Neural crest cell (in vitro differentiated cells): ENCODE results near the gene ARHGEF17. TPM values are rescaled to one million over a fixed set of nuclear protein-coding genes. Genes with fewer than 3 reads are reported as not detected.
A peak's percentile ranks its signal among the peaks of the same experiment; 100 is the strongest.

Source experiments
- DNase-seq: peaks from one replicate; pipeline ENCODE4 v3.0.0; 2021; ENCODE audit warnings: low read depth, mixed read lengths, low spot score
- H3K27ac Mint-ChIP-seq: one replicate; pipeline ENCODE4 v1.8.0; 2021; ENCODE audit warnings: mild to moderate bottlenecking, mixed read lengths; ENCODE audit not compliant: unreplicated experiment
- H3K27me3 Mint-ChIP-seq: 2 replicates; pipeline ENCODE4 v1.8.0; 2021; ENCODE audit warnings: low read depth, mild to moderate bottlenecking, mixed read lengths
- H3K36me3 Mint-ChIP-seq: 2 replicates; pipeline ENCODE4 v1.8.0; 2021; ENCODE audit warnings: low read depth, mild to moderate bottlenecking, mixed read lengths
- H3K4me1 Mint-ChIP-seq: 2 replicates; pipeline ENCODE4 v1.8.0; 2021; ENCODE audit warnings: mixed read lengths
- H3K4me3 Mint-ChIP-seq: one replicate; pipeline ENCODE4 v1.8.0; 2021; ENCODE audit warnings: mild to moderate bottlenecking, mixed read lengths
- H3K9me3 Mint-ChIP-seq: 2 replicates; pipeline ENCODE4 v1.8.0; 2021; ENCODE audit warnings: mixed read lengths
- total RNA-seq: library from RNA; stranded (reverse); gene quantifications from 2 replicates; pipeline ENCODE4 v1.2.1, GENCODE V29; 2021
- TF ChIP-seq, protein P1 (sequence below): fragments of 200-600 bp; sonication (generic); conservative IDR thresholded peaks from 2 replicates; pipeline ENCODE4 v1.5.0; 2021; ENCODE audit warnings: antibody characterized with exemption, mild to moderate bottlenecking

The ARHGEF17 gene
- total RNA-seq, 1 donor from 2014 or later = 55.7 TPM

DNA sequence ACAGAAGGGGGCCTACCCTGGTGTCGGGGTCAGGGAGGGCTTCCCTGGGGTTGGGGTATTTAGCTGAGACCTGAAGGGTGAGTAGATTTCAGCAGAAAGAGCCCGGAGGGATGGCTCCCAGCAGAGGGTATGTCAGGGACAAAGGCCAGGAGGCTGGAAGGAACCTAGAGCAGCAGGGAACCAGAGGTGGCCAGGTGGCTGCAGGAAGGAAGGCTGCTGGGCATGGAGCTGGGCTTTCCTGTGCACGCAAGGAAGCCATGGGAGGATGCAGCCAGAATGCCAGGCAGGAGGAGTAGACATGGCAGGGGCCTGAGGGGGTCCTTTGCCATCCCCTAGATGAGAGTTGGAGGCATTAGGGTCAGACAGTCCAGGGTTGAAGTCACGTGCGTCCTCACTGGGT, 40.8 kb downstream of the ARHGEF17 start:
- Mint-ChIP-seq H3K4me3 (no peak overlapping the region), H3K9me3 (no peaks in the 10 kb centered on the region), H3K36me3 (peaks cover 2% of the 10 kb centered on the region), H3K27ac (no peak overlapping the region), H3K27me3 (no peaks in the 10 kb centered on the region), H3K4me1 (peaks cover 21% of the 10 kb centered on the region)
- TF ChIP-seq, protein P1, sequence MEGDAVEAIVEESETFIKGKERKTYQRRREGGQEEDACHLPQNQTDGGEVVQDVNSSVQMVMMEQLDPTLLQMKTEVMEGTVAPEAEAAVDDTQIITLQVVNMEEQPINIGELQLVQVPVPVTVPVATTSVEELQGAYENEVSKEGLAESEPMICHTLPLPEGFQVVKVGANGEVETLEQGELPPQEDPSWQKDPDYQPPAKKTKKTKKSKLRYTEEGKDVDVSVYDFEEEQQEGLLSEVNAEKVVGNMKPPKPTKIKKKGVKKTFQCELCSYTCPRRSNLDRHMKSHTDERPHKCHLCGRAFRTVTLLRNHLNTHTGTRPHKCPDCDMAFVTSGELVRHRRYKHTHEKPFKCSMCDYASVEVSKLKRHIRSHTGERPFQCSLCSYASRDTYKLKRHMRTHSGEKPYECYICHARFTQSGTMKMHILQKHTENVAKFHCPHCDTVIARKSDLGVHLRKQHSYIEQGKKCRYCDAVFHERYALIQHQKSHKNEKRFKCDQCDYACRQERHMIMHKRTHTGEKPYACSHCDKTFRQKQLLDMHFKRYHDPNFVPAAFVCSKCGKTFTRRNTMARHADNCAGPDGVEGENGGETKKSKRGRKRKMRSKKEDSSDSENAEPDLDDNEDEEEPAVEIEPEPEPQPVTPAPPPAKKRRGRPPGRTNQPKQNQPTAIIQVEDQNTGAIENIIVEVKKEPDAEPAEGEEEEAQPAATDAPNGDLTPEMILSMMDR = no peak
- no peak for DNase-seq

DNA sequence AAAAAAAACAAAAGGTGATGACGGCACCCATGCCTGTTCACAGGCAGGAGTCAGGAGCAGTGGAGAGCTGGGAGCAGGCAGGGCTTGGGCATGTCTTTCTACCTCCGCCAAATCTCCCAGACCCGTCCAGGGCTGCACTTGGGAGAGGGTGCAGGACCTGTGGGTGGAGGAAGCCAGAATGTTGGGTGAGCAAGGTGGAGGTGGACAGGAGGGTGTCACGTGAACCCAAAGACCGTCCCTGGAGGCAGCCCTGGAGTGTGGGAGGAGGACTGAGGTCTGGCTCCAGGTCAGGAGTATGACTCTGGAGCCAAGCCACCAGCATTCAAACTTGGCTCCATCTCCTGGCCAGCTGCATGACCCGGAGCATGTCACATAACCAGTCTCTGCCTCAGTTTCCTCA, 41.6 kb downstream of the ARHGEF17 start:
- Mint-ChIP-seq H3K4me1 (peaks cover 17% of the 10 kb centered on the region), H3K4me3 (no peak overlapping the region), H3K27me3 (no peaks in the 10 kb centered on the region), H3K36me3 (peaks cover 2% of the 10 kb centered on the region), H3K27ac (no peak overlapping the region), H3K9me3 (no peaks in the 10 kb centered on the region)
- DNase-seq = no peak
- TF ChIP-seq, protein P1 = no peak

DNA sequence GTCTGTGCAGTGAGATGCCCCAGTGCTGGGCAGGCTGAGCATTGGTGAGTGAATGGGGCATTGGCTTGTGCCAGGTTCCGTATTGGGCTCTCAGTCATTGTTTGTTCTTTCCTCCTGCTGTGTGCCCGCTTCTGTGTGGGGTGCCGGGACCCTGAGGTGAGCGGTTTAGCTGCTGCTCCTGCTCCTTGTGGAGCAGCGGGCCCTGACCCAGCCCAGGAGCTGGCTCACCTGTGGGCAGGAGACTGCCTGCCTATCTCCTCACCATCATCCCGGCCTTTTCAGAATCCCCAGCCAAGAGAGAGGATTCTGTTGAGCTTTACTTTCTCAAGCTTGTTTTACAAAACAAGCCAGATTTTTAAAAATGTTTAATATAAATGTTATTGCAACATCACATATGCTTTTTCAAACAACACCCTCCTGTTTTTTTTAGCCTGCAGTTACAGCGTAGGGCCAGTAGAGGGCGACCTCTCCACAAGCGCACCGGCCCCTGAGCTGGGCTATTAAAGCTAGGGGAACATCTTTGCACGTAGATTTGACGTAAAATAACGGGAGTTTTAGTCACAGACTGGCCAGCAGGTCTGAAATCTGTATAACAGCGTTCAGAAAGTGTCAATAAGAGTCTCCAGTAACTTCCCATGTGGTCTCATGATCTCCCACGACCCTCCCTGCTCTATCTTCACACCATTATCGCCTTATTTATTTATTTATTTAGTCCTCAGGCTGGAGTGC, 43.0 kb downstream of the ARHGEF17 start:
- Mint-ChIP-seq H3K4me3 (no peak overlapping the region), H3K27ac (no peak overlapping the region), H3K27me3 (no peaks in the 10 kb centered on the region), H3K4me1 (peaks cover 16% of the 10 kb centered on the region), H3K36me3 (peaks cover 2% of the 10 kb centered on the region), H3K9me3 (no peaks in the 10 kb centered on the region)
- peak; percentile 30 for DNase-seq
- TF ChIP-seq, protein P1 = peak; percentile 99

DNA sequence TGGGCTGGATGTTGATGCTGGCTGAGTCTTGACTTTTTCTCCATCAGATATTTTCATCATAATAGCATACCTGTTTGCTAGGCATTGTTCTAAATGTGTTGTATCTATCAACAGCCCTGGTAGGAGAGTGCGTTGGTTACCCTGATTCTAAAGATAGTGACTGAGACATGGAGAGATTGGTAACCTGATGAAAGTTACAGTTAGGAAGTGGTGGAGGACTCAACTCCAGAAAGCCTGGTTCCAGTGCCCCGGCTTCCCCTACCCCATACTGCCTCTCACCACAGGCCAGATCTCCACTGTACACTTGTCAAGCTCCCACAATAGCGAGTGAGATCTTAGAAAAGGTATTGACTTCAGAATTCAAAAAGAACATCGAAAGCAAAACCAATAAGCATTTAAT, 45.3 kb downstream of the ARHGEF17 start:
- Mint-ChIP-seq H3K27ac (no peak overlapping the region), H3K9me3 (no peaks in the 10 kb centered on the region), H3K4me3 (no peak overlapping the region), H3K4me1 (peaks cover 5% of the 10 kb centered on the region), H3K27me3 (no peaks in the 10 kb centered on the region), H3K36me3 (no peaks in the 10 kb centered on the region)
- TF ChIP-seq, protein P1 = no peak
- DNase-seq = no peak

DNA sequence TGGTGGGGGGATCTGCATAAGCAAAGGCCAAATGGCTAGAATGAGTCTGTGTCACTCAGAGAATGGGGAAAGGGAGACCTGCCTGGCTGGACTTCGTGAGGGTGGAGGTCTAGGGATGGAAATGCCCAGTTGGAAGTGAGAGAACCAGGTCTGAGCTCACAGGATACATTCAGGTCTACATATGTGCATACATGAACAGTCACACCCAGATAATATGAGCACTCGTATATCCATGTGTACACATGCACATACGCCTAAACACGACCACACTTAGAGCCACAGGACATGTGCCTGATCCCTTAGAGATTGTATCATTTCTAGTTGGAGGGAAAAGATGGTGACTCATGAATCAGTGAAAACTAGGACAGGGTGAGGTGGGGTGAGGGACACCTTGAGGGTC, 47.0 kb downstream of the ARHGEF17 start:
- DNase-seq = no peak
- TF ChIP-seq, protein P1 = no peak
- Mint-ChIP-seq H3K36me3 (no peaks in the 10 kb centered on the region), H3K27me3 (no peaks in the 10 kb centered on the region), H3K4me1 (peaks cover 5% of the 10 kb centered on the region), H3K4me3 (no peak overlapping the region), H3K9me3 (no peaks in the 10 kb centered on the region), H3K27ac (no peak overlapping the region)
